Ovary (tissue), 3 donors: ENCODE data around the gene INHBA.

ENCODE experiments used
- CTCF ChIP-seq, 3 donors: fragments of 450-650 bp in 2 of 3; fragments of 200-600 bp in 1 of 3; IDR thresholded peaks; one replicate each; pipeline versions ENCODE4 v1.5.1 to v1.8.0; 2016 to 2022; ENCODE audit warnings: antibody characterized with exemption in 3 of 3, mild to moderate bottlenecking in 1 of 3
- EP300 ChIP-seq: sonication (generic); formaldehyde crosslinking; IDR thresholded peaks from one replicate; pipeline ENCODE4 v1.6.1; 2017; ENCODE audit warnings: antibody characterized with exemption
- donor health status: DM: no; HTN: no; CAD: no.

- TF ChIP-seq CTCF (IDR thresholded peaks at IDR 0.05), result no peak
- TF ChIP-seq EP300, result no peak
Measured at GRCh38 chr7:41729059-41729458, 26.2 kb upstream of the INHBA start.
